ENCODE data around the gene PTPRN2.

PTPRN2 gene

GRCh38 chr7:158444501-158445420 lies 142.9 kb downstream of the PTPRN2 start:
- H3K27ac ChIP-seq (ENCODE audit: low read depth, low read length): no peak overlapping the region
- peaks cover 0 to 10% (median 6%) of the 10 kb centered on the region in 5 donors for H3K27me3 ChIP-seq (ENCODE audit: control insufficient read depth in 5 of 5, insufficient read depth in 4 of 5, low read length in 5 of 5)
- H3K9ac ChIP-seq (ENCODE audit: low read length in 5 of 5): no peak overlapping the region
- H3K9me3 ChIP-seq (ENCODE audit: control insufficient read depth in 5 of 5, low read length in 5 of 5): peaks cover 0 to 8% (median 0%) of the 10 kb centered on the region in 5 donors
- no peaks in the 10 kb centered on the region for H3K4me1 ChIP-seq (ENCODE audit: control insufficient read depth in 5 of 5, insufficient read depth in 5 of 5, low read length in 5 of 5)
- H3K4me3 ChIP-seq (ENCODE audit: low read depth in 1 of 5, low read length in 5 of 5): no peak overlapping the region
- H3K36me3 ChIP-seq (ENCODE audit: control insufficient read depth in 5 of 5, insufficient read depth in 5 of 5, low read length in 5 of 5): no peaks in the 10 kb centered on the region

- H3K9ac ChIP-seq (ENCODE audit: low read length in 5 of 5): no peak overlapping the region
- H3K4me1 ChIP-seq (ENCODE audit: control insufficient read depth in 5 of 5, insufficient read depth in 5 of 5, low read length in 5 of 5): no peaks in the 10 kb centered on the region
- no peak overlapping the region for H3K27ac ChIP-seq (ENCODE audit: low read depth, low read length)
- peaks cover 0 to 9% (median 6%) of the 10 kb centered on the region in 5 donors for H3K27me3 ChIP-seq (ENCODE audit: control insufficient read depth in 5 of 5, insufficient read depth in 4 of 5, low read length in 5 of 5)
- H3K9me3 ChIP-seq (ENCODE audit: control insufficient read depth in 5 of 5, low read length in 5 of 5): peaks cover 0 to 8% (median 0%) of the 10 kb centered on the region in 5 donors
- H3K4me3 ChIP-seq (ENCODE audit: low read depth in 1 of 5, low read length in 5 of 5): no peak overlapping the region
- no peaks in the 10 kb centered on the region for H3K36me3 ChIP-seq (ENCODE audit: control insufficient read depth in 5 of 5, insufficient read depth in 5 of 5, low read length in 5 of 5)
Observed at GRCh38 chr7:158443688-158444483, 143.7 kb downstream of the PTPRN2 start.

GRCh38 chr7:158443014-158443687 lies 144.5 kb downstream of the PTPRN2 start:
- peaks cover 0 to 8% (median 0%) of the 10 kb centered on the region in 5 donors for H3K9me3 ChIP-seq (ENCODE audit: control insufficient read depth in 5 of 5, low read length in 5 of 5)
- H3K9ac ChIP-seq (ENCODE audit: low read length in 5 of 5): no peak overlapping the region
- no peaks in the 10 kb centered on the region for H3K36me3 ChIP-seq (ENCODE audit: control insufficient read depth in 5 of 5, insufficient read depth in 5 of 5, low read length in 5 of 5)
- no peak overlapping the region for H3K27ac ChIP-seq (ENCODE audit: low read depth, low read length)
- H3K4me3 ChIP-seq (ENCODE audit: low read depth in 1 of 5, low read length in 5 of 5): no peak overlapping the region
- H3K4me1 ChIP-seq (ENCODE audit: control insufficient read depth in 5 of 5, insufficient read depth in 5 of 5, low read length in 5 of 5): no peaks in the 10 kb centered on the region
- peaks cover 0 to 7% (median 6%) of the 10 kb centered on the region in 5 donors for H3K27me3 ChIP-seq (ENCODE audit: control insufficient read depth in 5 of 5, insufficient read depth in 4 of 5, low read length in 5 of 5)

GRCh38 chr7:158442260-158442659 lies 145.4 kb downstream of the PTPRN2 start:
- no peak overlapping the region for H3K4me3 ChIP-seq (ENCODE audit: low read depth in 1 of 5, low read length in 5 of 5)
- H3K9ac ChIP-seq (ENCODE audit: low read length in 5 of 5): no peak overlapping the region
- no peaks in the 10 kb centered on the region for H3K4me1 ChIP-seq (ENCODE audit: control insufficient read depth in 5 of 5, insufficient read depth in 5 of 5, low read length in 5 of 5)
- H3K27ac ChIP-seq (ENCODE audit: low read depth, low read length): no peak overlapping the region
- H3K36me3 ChIP-seq (ENCODE audit: control insufficient read depth in 5 of 5, insufficient read depth in 5 of 5, low read length in 5 of 5): no peaks in the 10 kb centered on the region
- peaks cover 0 to 8% (median 0%) of the 10 kb centered on the region in 5 donors for H3K9me3 ChIP-seq (ENCODE audit: control insufficient read depth in 5 of 5, low read length in 5 of 5)
- H3K27me3 ChIP-seq (ENCODE audit: control insufficient read depth in 5 of 5, insufficient read depth in 4 of 5, low read length in 5 of 5): peaks cover 0 to 12% (median 7%) of the 10 kb centered on the region in 5 donors

GRCh38 chr7:158439035-158439434 lies 148.6 kb downstream of the PTPRN2 start:
- no peaks in the 10 kb centered on the region for H3K4me1 ChIP-seq (ENCODE audit: control insufficient read depth in 5 of 5, insufficient read depth in 5 of 5, low read length in 5 of 5)
- H3K27me3 ChIP-seq (ENCODE audit: control insufficient read depth in 5 of 5, insufficient read depth in 4 of 5, low read length in 5 of 5): peaks cover 0 to 7% (median 2%) of the 10 kb centered on the region in 5 donors
- H3K27ac ChIP-seq (ENCODE audit: low read depth, low read length): no peak overlapping the region
- no peaks in the 10 kb centered on the region for H3K36me3 ChIP-seq (ENCODE audit: control insufficient read depth in 5 of 5, insufficient read depth in 5 of 5, low read length in 5 of 5)
- H3K9me3 ChIP-seq (ENCODE audit: control insufficient read depth in 5 of 5, low read length in 5 of 5): peaks cover 3 to 8% (median 6%) of the 10 kb centered on the region in 5 donors
- H3K9ac ChIP-seq (ENCODE audit: low read length in 5 of 5): no peak overlapping the region
- no peak overlapping the region for H3K4me3 ChIP-seq (ENCODE audit: low read depth in 1 of 5, low read length in 5 of 5)

GRCh38 chr7:158432369-158433341 lies 155.0 kb downstream of the PTPRN2 start:
- peaks cover 0 to 10% (median 8%) of the 10 kb centered on the region in 5 donors for H3K27me3 ChIP-seq (ENCODE audit: control insufficient read depth in 5 of 5, insufficient read depth in 4 of 5, low read length in 5 of 5)
- peaks cover 0 to 11% (median 9%) of the 10 kb centered on the region in 5 donors for H3K4me1 ChIP-seq (ENCODE audit: control insufficient read depth in 5 of 5, insufficient read depth in 5 of 5, low read length in 5 of 5)
- H3K4me3 ChIP-seq (ENCODE audit: low read depth in 1 of 5, low read length in 5 of 5): peak overlapping the region in 1 of 5 donors; percentile 31
- H3K36me3 ChIP-seq (ENCODE audit: control insufficient read depth in 5 of 5, insufficient read depth in 5 of 5, low read length in 5 of 5): no peaks in the 10 kb centered on the region
- H3K27ac ChIP-seq (ENCODE audit: low read depth, low read length): no peak overlapping the region
- no peak overlapping the region for H3K9ac ChIP-seq (ENCODE audit: low read length in 5 of 5)
- peaks cover 0 to 6% (median 4%) of the 10 kb centered on the region in 5 donors for H3K9me3 ChIP-seq (ENCODE audit: control insufficient read depth in 5 of 5, low read length in 5 of 5)

- H3K9me3 ChIP-seq (ENCODE audit: control insufficient read depth in 5 of 5, low read length in 5 of 5): peaks cover 0 to 6% (median 4%) of the 10 kb centered on the region in 5 donors
- H3K27ac ChIP-seq (ENCODE audit: low read depth, low read length): no peak overlapping the region
- peak overlapping the region in 1 of 5 donors; percentile 31 for H3K4me3 ChIP-seq (ENCODE audit: low read depth in 1 of 5, low read length in 5 of 5)
- H3K36me3 ChIP-seq (ENCODE audit: control insufficient read depth in 5 of 5, insufficient read depth in 5 of 5, low read length in 5 of 5): no peaks in the 10 kb centered on the region
- peaks cover 0 to 10% (median 7%) of the 10 kb centered on the region in 5 donors for H3K27me3 ChIP-seq (ENCODE audit: control insufficient read depth in 5 of 5, insufficient read depth in 4 of 5, low read length in 5 of 5)
- H3K4me1 ChIP-seq (ENCODE audit: control insufficient read depth in 5 of 5, insufficient read depth in 5 of 5, low read length in 5 of 5): peaks cover 0 to 11% (median 9%) of the 10 kb centered on the region in 5 donors
- no peak overlapping the region for H3K9ac ChIP-seq (ENCODE audit: low read length in 5 of 5)
Observed at GRCh38 chr7:158431941-158432347, 155.7 kb downstream of the PTPRN2 start.

- Histone ChIP-seq H3K9ac (ENCODE audit: low read length in 5 of 5) (no peak overlapping the region), H3K4me3 (ENCODE audit: low read depth in 1 of 5, low read length in 5 of 5) (peak overlapping the region in 1 of 5 donors; percentile 31), H3K36me3 (ENCODE audit: control insufficient read depth in 5 of 5, insufficient read depth in 5 of 5, low read length in 5 of 5) (no peaks in the 10 kb centered on the region), H3K9me3 (ENCODE audit: control insufficient read depth in 5 of 5, low read length in 5 of 5) (peaks cover 0 to 6% (median 4%) of the 10 kb centered on the region in 5 donors), H3K4me1 (ENCODE audit: control insufficient read depth in 5 of 5, insufficient read depth in 5 of 5, low read length in 5 of 5) (peaks cover 0 to 11% (median 9%) of the 10 kb centered on the region in 5 donors), H3K27ac (ENCODE audit: low read depth, low read length) (no peak overlapping the region), H3K27me3 (ENCODE audit: control insufficient read depth in 5 of 5, insufficient read depth in 4 of 5, low read length in 5 of 5) (peaks cover 0 to 10% (median 7%) of the 10 kb centered on the region in 5 donors)
Observed at GRCh38 chr7:158431055-158431940, 156.3 kb downstream of the PTPRN2 start.
